ENCODE results near the gene ETNK2.
"Not testable (repeated sequence)": the region's sequence is repeated elsewhere in the genome, so short reads cannot be mapped to it uniquely, and the experiment has no call there.

The ETNK2 gene

GRCh38 chr1:204093781-204094180 lies 58.1 kb downstream of the ETNK2 start:
- no peak for DNase-seq

GRCh38 chr1:204093421-204093717 lies 58.5 kb downstream of the ETNK2 start:
- DNase-seq: no peak

- no peak for DNase-seq
Measured at GRCh38 chr1:204092632-204093420, 59.0 kb downstream of the ETNK2 start.

- DNase-seq: no peak
Measured at GRCh38 chr1:204091787-204092312, 60.0 kb downstream of the ETNK2 start.

- no peak for DNase-seq
Measured at GRCh38 chr1:204091066-204091465, 60.8 kb downstream of the ETNK2 start.

- not testable (repeated sequence) for DNase-seq
Measured at GRCh38 chr1:204090132-204090531, 61.7 kb downstream of the ETNK2 start.

GRCh38 chr1:204089044-204089751 lies 62.6 kb downstream of the ETNK2 start:
- DNase-seq: peak; percentile 54

GRCh38 chr1:204088596-204088995 lies 63.2 kb downstream of the ETNK2 start:
- DNase-seq: no peak

GRCh38 chr1:204087893-204088528 lies 63.8 kb downstream of the ETNK2 start:
- DNase-seq: no peak

GRCh38 chr1:204087181-204087892 lies 64.5 kb downstream of the ETNK2 start:
- no peak for DNase-seq

GRCh38 chr1:204085876-204086275 lies 66.0 kb downstream of the ETNK2 start:
- DNase-seq: no peak

- DNase-seq: peak; percentile 70
Measured at GRCh38 chr1:204084247-204084772, 67.5 kb downstream of the ETNK2 start.

- DNase-seq: no peak
Measured at GRCh38 chr1:204083491-204083890, 68.4 kb downstream of the ETNK2 start.

GRCh38 chr1:204081791-204082513 lies 69.9 kb downstream of the ETNK2 start:
- no peak for DNase-seq

GRCh38 chr1:204081164-204081790 lies 70.6 kb downstream of the ETNK2 start:
- DNase-seq: no peak

Measured in right forelimb (tissue), 1 donor.